Activated gamma-delta T cell treated with anti-CD3 and anti-CD28 coated beads, Interleukin-2, amount 50 U/mL, for 16 hours (primary cell): ENCODE data around the gene APEH.
A peak's percentile ranks its signal among the peaks of the same experiment; 100 is the strongest.
"Not testable (repeated sequence)": the region's sequence is repeated elsewhere in the genome, so short reads cannot be mapped to it uniquely, and the experiment has no call there.

Experiments
- DNase-seq: peaks from one replicate; pipeline ENCODE4 v3.0.0-alpha.2; 2020; ENCODE audit warnings: low read depth

APEH gene

GRCh38 chr3:49668861-49669260, 5.3 kb upstream of the APEH start:
- DNase-seq, result no peak

- no peak for DNase-seq
Measured at GRCh38 chr3:49669352-49669751, 4.8 kb upstream of the APEH start.

GRCh38 chr3:49670940-49671290, 3.2 kb upstream of the APEH start:
- no peak for DNase-seq

- peak; percentile 59 for DNase-seq
Measured at GRCh38 chr3:49671291-49672288, 2.6 kb upstream of the APEH start.

- no peak for DNase-seq
Measured at GRCh38 chr3:49673121-49673714, 933 bp upstream of the APEH start.

GRCh38 chr3:49674497-49674983, 389 bp downstream of the APEH start:
- no peak for DNase-seq

GRCh38 chr3:49675912-49676311, 1.8 kb downstream of the APEH start:
- DNase-seq, result no peak

- no peak for DNase-seq
Measured at GRCh38 chr3:49680493-49681231, 6.5 kb downstream of the APEH start.

- DNase-seq, result no peak
Measured at GRCh38 chr3:49681232-49681522, 7.0 kb downstream of the APEH start.

GRCh38 chr3:49681543-49681942, 7.4 kb downstream of the APEH start:
- no peak for DNase-seq

- no peak for DNase-seq
Measured at GRCh38 chr3:49683162-49683561, 9.0 kb downstream of the APEH start.

GRCh38 chr3:49684453-49684852, 10.3 kb downstream of the APEH start:
- not testable (repeated sequence) for DNase-seq

GRCh38 chr3:49685103-49685502, 11.0 kb downstream of the APEH start:
- not testable (repeated sequence) for DNase-seq

GRCh38 chr3:49685846-49686245, 11.7 kb downstream of the APEH start:
- DNase-seq, result not testable (repeated sequence)

- not testable (repeated sequence) for DNase-seq
Measured at GRCh38 chr3:49686346-49686745, 12.2 kb downstream of the APEH start.

GRCh38 chr3:49686769-49687423, 12.7 kb downstream of the APEH start:
- not testable (repeated sequence) for DNase-seq

- DNase-seq, result not testable (repeated sequence)
Measured at GRCh38 chr3:49687424-49687795, 13.3 kb downstream of the APEH start.

GRCh38 chr3:49688338-49689045, 14.3 kb downstream of the APEH start:
- not testable (repeated sequence) for DNase-seq

GRCh38 chr3:49689046-49689907, 15.1 kb downstream of the APEH start, which contains the start of the genes MST1 and RNF123:
Gene MST1, minus strand, starts transcription at chr3:49689474. Its CDS starts 783 bp downstream, at chr3:49688691.
Gene RNF123, plus strand, starts transcription at chr3:49689557. Its CDS starts 1,609 bp downstream, at chr3:49691166.
- DNase-seq, result peak; percentile 87

- not testable (repeated sequence) for DNase-seq
Measured at GRCh38 chr3:49689908-49690624, 15.9 kb downstream of the APEH start.
